HCEC 1CT (cell line): ENCODE results near the gene NCK1.
"Not testable (repeated sequence)": the region's sequence is repeated elsewhere in the genome, so short reads cannot be mapped to it uniquely, and the experiment has no call there.

ENCODE experiments used
- DNase-seq: peaks from one replicate; pipeline ENCODE4 v3.0.0-alpha.2; 2017

The NCK1 gene

DNA sequence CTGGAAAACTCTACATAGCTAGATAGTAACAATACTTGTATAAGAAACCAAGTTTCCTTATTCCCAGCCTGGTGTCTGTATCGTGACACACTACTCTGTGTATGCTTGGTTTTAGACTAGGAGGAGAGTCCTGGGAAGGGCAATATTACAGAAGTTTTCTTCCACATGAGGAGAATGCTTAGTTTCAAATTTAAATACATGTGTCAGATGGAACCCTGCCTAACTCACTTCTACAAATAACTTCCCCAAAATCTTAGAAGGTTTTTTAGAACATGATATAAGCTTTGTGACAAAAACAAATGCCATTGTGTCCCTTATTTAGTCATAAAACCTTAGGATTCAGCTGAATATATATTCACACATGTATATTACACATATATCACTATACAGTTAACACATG is 88.6 kb downstream of the NCK1 start:
- DNase-seq: no peak

DNA sequence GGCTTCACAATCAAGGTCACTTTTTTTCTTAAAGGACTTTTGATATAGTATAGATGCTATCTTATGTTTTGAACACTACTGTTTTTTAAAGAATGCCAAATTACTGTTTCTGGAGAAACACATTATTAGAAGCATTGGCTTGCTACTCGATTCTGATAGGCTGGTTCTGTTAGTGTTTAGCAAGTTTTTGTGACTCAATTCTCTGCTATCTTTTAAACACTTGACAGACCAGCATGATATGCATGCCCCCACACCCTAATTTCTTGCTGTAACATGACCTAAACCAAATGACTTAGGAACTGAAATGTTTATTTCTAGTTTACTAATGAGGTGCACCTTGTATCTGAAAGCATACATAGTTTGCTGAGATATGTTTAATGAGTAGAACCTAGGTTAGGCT is 90.3 kb downstream of the NCK1 start:
- DNase-seq: peak; percentile 66

DNA sequence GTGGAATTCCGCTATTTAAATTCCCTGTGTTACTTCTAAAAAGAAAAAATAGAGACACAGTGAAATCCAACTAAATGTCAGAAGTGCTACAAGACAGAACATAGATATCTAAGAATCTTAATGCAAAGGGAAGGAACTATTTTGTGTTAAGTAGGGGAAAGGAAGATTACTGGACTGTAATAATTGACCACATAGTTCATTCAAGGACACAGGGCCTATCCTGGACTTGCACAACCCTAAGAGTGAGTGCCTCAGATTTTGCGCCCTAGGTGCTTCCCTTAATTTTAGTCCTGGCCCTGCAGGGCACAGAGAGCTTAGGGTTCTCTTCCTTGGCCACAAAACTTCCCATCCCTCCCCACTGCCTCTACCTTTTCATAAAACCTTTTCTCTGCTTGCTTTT is 92.2 kb downstream of the NCK1 start:
- peak; percentile 46 for DNase-seq

DNA sequence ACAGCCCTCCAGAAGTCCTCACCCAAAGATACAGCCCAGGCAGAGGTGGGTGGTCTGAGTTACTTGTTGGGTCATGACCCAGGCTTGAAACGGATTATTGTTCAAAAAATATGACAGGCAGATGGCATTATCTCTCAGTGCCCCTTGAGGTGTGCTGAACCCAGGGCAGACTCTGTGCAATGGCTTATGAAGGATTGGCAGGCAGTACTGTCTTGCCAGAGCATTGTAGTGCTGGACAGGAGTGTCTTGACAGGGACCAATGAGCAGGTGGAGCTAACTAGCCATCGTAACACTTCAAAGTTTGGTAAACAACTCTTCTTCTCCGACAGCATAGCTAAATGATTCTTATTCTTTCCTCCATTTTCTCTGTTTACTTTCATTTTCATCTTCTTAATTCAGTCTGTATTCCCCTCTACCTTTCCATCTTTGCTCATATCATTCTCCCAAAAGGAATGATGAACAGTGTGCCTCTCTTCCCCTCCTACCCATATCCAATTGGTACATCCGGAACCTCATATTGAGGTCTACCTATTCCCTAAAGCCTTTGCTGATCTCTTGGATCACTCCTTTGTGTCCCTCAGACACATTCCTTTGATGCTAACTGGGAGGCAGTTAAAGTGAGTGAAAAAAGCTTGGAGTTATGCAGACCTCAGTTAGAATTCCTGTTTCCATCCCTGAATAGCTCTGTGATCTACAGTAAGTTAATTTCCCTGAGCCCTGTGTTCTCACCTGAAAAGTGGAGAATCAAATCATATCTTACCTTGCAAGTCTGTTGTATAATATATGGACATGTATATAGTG is 93.2 kb downstream of the NCK1 start:
- no peak for DNase-seq

DNA sequence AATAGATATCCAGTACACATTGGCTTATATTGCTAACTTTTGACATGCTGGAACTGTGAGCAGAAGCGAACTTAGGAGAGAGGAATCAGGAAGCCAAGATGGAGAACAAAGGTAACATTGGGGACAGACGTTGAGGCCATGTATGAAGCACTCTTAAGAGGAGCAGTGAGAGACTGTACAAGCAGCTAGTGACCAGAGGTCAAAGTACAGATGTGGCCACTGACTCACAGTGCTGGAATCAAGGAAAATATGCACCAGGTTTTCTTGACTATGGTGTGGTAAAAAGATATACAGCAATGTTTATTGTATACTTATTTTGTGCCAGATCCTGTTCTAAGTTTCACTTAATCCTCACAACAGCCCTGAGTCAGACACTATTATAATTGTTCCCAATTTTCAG is 93.8 kb downstream of the NCK1 start:
- peak; percentile 98 for DNase-seq

DNA sequence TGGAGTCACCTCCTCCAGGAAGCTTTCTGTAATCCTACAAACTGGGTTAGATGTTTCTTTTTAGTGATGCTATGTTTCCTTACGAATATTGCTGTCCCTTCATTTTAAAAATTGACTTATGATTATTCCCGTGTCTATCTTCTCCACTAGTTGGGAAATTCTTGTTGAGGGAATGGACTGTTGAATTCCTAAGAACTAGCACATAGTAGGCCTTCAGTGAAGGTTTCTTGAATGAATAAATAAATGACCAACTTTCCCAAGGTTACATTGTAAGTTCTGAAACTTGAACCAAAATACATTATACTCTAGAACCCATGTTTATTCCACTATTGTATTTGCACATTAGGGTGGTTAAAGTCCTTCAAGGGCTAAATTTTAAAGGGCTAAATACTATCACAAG is 95.0 kb downstream of the NCK1 start:
- DNase-seq: no peak

DNA sequence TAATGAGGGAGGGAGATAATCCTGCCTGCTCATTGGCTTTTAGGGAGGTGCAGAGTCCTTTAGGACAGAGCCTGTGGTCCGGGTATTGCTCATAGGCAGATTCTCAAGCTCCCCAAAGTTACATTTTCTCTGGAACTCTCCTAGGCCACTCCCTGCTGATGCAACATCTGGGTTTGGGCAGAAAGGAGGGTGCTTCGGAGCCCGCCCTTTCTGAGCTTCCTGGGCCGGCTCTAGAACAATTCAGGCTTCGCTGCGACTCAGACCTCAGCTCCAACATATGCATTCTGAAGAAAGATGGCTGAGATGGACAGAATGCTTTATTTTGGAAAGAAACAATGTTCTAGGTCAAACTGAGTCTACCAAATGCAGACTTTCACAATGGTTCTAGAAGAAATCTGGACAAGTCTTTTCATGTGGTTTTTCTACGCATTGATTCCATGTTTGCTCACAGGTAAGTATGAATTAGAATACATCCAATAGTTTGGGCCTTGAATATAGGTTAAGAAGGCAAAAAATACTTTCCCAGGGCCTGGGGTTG is 95.8 kb downstream of the NCK1 start, which contains the start of gene IL20RB:
Gene IL20RB, plus strand, starts transcription at position 233 of the 538 bp plus-strand sequence. Its CDS starts 131 bp downstream, at position 364.
- peak; percentile 87 for DNase-seq

DNA sequence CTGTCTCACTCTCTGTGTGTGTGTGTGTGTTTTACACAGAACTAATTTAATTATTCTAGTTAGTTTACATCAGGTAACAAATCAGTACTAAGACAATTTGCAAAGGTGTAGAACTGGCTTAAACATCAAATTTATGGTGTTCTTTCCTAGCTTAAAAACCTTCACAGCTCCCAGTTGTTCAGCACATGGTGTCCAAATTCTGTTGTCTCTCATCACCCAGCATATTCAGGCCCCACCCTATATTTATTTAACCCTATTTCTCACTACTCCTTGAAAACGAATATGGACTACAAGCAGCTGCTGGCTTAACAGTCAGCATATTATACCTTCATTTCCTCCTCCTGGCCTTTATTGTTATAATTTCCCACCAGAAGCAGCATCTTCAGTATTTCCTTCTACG is 96.9 kb downstream of the NCK1 start:
- no peak for DNase-seq

DNA sequence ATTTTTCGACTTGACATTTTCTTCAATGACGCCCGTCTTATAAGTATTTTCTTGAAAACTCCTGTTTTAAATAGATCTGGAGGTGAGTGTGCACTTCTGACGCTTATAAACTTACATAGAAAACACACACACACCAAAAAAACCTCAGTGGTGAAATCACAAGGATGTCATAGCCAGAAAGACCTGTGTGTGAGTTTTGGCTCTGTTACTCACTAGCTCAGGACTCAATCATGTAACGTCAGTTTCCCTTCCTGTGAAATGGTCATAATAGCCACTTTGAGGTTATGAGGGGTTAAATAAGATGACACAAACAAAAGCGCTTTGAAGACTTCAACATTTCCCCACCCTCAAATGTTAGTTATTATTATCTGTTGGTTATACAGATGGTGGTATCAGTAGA is 97.6 kb downstream of the NCK1 start:
- no peak for DNase-seq

DNA sequence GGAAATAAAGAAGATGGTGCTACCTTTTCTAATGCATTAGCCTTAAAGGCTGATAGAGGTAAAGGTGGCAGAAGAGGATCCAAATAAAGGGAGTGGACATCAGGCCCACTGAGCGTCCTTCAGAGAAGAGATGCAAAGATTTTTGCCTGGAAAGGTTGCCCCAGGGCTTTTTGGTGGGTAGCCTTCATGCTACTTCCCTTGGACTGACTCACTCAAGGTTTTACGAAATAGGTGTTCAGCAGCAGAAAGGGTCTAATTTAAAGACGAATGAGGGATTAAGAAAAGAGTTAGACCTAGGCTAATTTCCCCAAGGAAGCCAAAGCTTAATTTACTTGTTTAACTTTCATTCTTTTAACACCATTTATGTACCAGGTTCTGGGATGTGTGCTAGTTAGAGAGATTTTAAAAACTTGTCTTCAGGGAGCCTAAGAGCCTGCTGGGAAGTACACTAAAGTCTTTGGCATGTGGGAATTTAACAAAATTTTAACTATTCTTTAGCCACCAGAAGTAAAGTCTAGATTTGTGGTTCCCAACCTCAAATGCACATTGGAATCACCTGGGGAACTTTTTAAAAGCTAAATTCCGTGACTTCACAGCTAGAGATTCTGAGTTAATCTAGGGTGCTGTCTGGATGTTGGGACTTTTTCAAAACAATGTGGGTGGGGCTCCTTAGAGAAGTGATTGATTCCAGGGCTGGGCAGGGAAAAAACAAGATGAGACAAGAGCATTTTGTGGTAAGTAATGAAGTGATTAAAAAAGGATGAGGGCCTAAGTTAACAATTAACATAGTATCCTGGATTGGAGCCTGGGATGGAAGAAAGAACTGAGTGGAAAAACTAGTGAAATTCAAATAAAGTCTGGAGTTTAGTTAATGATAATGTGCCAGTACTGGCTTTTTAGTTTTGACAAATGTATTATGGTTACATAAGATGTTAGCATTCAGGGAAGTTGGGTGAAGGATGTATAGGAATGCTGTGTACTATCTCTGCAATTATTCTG is 99.1 kb downstream of the NCK1 start:
- peak; percentile 45 for DNase-seq

DNA sequence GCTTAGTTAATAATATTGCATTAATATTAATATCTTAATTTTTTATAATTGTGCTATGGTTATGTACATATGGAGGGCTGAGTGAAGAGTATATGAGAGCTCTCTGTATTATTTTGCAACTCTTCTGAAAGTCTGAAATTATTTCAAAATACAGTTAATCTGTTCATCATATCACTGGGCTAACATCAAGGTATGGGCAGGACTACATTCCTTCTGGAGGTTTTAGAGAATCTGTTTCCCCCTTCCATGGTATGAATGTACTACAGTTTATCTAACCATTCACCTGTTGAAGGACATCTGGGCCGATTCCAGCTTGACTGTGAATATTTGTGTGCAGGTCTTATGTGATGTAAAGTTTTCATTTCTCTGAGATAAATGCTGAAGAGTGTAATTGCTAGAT is 100.9 kb downstream of the NCK1 start:
- DNase-seq: no peak

DNA sequence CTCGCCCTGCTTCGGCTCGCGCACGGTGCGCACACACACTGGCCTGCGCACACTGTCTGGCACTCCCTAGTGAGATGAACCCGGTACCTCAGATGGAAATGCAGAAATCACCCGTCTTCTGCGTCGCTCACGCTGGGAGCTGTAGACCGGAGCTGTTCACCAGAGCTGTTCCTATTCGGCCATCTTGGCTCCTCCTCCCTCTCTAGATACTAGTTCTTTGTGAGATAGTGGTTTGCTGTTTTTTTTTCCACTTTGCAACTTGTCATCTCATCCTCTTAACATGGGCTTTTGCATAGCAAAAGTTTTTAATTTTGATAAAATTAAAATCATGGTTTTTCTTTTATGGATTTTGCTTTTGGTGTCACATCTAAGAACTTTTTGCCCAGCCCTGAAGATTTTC is 107.5 kb downstream of the NCK1 start:
- DNase-seq: not testable (repeated sequence)

DNA sequence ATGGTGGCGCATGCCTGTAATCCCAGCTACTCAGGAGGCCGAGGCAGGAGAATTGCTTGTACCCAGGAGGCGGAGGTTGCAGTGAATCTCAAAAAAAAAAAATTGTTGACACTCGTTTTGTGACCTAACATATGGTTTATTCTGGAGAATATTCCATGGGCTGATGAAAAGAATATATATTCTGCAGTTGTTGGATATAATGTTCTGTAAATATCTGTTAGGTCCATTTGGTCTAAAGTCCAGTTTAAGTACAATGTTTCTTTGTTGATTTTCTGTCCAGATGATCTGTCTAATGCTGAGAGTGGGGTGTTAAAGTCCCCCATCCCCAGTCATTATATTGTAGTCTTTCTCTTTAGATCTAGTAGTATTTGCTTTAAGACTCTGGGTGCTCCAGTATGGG is 111.3 kb downstream of the NCK1 start:
- DNase-seq: no peak

DNA sequence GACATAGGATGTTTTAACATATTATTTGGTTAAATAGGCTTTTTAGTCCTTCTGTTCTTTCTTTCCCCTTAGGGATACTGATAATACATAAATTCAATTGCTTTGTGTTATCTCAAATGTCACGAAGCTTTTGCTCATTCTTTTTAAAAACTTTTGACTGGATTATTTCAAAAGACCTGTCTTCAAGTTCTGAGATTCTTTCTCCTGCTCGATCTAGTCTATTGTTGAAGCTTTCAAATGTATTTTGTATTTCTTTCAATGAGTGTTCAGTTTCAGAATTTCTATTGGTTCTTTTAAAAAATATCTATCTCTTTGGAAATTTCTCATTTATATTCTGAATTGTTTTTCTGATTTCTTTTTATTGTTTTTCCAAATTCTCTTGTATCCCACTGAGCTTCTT is 112.7 kb downstream of the NCK1 start:
- no peak for DNase-seq

DNA sequence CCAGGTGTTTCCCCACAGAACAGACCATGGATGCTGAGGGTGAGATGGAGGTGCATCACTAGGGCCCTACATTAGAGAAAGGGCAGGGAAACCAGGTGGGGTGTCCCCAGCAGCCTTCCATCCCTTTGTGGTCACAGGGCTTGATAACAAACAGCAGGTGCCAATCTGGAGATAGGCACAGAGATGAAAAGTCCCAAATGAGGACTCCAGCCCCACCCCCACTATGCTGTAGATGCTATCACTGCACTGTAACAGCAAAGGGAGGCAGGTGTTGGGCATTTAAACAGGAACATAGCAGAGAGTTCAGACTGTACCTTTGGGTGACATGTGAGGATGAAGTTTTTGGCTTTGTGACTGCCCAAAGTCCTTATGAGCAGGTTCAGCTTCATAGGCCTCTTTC is 117.2 kb downstream of the NCK1 start:
- DNase-seq: no peak

DNA sequence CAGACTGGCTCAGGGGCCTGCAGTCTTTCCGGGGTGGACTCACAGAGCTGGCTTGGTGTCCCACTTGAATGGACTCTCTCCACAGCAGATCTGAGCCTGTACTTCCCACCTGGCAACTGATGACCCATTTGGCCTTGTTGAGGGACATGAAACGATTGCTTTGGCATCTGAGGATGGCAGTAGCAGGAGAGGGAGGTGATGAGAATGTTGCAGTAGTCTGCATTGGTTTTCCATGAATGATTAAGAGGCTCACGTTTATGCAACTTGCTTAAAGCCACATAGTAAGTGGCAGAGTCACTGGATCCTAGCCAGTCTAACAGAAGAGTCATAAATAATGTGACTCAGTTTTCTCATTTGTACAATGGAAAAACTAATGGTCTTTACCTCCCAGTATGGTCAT is 117.7 kb downstream of the NCK1 start:
- DNase-seq: peak; percentile 70

DNA sequence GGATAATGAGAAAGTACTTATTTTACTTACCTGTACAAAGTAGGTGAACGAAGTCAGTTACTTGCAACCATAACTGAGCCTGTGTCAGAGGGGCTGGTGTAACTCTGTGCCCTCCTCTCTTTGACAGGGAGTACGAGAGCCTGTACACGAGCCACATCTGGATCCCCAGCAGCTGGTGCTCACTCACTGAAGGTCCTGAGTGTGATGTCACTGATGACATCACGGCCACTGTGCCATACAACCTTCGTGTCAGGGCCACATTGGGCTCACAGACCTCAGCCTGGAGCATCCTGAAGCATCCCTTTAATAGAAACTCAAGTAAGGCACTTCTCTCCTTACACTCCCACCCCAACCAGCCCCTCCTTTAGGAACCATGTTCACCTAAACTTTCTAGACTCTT is 120.0 kb downstream of the NCK1 start:
- no peak for DNase-seq

DNA sequence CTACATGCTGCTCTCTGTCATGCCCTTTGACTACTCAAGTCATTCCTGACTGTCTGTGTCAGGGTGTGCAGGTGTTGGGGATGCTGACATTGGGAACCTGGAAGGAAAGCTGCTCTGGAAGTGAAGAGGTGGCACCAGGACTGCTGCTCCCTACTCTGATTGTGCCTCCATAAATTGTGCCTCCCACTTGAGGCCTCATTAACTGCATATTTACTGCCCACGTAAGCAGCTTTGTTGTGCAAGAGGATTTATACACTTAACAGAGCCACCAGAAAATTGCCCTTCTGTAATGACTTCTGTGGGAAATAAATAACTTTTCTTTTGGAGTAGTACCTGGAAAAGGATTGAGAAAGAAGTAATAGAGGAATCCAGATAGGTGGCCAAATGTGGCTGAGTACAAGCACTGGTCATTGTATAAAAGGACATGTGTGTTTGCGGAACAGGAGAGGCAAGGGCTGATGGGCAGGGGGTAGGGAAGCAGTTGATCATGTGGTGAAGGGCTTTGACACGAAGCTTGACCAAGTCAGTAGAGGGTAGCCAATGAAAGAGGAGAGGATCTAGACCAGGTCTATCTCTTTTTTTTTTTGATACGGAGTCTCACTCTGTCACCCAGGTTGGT is 120.6 kb downstream of the NCK1 start:
- no peak for DNase-seq

DNA sequence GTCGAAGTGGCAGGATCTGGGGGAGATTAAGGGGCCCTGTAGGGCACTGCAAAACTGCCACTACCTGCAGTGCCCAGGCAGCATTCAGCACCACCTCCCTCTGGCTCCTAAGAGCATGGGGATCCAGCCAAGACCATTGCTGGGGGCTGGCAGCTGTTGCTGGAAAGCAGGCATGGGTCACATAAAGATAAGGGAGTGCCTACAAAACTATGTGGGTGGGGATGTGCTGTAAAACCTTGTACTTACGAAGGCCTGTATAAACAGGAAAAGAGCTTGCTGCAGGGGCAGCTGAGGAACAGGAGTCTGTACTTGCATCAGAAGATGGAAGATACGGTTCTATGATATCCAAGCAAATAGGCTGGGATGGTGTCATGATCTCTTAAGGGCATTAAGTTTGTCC is 122.8 kb downstream of the NCK1 start:
- peak; percentile 15 for DNase-seq

DNA sequence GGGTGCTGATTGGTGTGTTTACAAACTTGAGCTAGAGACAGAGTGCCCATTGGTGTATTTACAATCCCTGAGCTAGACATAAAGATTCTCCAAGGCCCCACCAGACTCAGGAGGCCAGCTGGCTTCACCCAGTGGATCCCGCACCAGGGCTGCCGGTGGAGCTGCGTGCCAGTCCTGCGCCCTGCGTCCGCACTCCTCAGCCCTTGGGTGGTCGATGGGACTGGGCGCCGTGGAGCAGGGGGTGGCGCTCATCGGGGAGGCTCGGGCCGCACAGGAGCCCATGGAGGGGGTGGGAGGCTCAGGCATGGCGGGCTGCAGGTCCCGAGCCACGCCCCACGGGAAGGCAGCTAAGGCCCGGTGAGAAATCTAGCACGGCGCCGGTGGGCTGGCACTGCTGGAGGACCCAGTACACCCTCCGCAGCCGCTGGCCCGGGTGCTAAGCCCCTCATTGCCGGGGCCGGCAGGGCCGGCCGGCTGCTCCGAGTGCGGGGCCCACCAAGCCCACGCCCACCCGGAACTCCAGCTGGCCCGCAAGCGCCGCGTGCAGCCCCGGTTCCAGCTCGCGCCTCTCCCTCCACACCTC is 125.5 kb downstream of the NCK1 start:
- DNase-seq: not testable (repeated sequence)

DNA sequence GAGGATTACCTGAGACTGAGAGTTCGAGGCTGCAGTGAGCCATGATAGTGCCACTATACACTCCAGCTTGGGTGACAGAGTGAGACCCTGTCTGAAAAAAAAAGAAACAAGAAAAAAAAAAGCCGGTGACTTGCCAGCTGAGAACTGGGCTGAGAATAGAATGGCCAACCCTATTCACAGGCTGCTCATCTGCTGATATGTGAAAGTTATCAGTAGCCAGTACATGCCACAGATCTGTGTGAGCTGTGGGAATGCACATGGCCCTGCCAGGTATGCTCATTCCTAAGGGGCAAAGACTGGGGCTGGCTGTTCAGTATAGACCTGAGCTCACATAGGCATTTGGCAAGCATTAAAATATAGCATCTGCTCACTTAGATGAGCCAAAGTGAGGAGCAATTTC is 126.6 kb downstream of the NCK1 start:
- DNase-seq: no peak

DNA sequence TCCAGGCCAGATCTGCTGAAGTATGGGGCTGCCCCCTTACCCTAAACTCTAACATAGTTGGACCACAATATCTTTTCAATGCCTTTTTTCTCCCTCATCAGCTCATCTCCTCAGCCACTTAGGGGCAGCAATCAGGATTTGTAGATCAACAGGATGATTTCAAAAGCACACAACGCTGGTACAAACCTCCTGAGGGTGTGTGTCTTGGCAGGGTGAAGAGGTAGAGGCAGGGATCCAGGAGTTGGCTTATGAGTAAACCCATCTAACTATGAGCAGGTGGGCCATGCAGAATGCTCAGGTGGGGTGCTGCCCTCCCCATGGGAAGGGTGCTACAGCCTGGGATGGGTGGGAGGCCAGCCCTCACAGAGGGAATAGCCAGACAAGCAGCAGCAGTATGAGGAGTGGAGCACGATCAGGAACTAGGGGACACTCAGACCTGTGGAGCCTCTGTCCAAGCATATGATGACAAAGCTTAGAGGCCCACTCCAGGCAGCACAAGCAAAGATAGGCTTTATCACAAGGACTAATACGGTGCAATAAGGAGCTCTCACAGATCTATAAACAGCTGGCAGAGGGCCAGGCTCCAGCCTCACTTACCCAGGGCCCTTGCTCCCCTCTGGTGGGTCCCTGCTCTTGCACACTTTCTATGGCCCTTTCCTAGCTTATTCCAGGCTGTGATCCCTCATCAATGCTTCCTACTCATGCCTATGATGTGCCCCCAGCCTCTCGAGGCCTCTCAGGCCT is 127.9 kb downstream of the NCK1 start:
- DNase-seq: no peak
